Measurements from ENCODE around the gene TDRD3. TPM values are rescaled to one million over a fixed set of nuclear protein-coding genes. Genes with fewer than 3 reads are reported as not detected.

Gene TDRD3
- total RNA-seq, 1 donor = 35.4 TPM

DNA sequence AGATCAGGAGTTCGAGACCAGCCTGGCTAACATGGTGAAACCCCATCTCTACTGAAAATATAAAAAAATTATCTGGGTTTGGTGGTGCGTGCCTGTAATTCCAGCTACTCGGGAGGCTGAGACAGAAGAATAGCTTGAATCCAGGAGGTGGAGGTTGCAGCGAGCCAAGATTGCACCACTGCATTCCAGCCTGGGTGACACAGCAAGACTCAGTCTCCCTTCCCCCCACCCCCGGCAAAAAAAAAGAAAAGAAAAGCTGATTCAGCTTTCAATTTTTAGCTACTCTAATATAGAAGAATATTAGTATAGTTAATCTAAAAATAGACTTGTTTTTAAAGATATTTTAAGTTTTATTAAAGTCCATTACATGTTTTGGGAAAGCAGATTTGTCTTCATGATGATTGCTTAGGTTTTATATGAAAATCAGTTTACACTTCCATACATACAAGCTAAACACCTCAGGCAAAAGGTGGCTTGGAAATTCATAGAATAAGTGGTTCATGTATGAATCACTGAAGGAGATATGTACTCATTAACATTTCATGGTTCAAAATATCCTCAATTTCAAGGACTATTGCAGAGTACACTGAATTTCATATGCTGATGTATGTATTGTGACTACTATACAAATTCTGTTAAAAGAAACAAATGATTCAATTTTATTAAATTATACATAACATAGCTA, 165.2 kb downstream of the TDRD3 start:
- H3K9me3 ChIP-seq (ENCODE audit: low read depth, low read length) = no peaks in the 10 kb centered on the region

DNA sequence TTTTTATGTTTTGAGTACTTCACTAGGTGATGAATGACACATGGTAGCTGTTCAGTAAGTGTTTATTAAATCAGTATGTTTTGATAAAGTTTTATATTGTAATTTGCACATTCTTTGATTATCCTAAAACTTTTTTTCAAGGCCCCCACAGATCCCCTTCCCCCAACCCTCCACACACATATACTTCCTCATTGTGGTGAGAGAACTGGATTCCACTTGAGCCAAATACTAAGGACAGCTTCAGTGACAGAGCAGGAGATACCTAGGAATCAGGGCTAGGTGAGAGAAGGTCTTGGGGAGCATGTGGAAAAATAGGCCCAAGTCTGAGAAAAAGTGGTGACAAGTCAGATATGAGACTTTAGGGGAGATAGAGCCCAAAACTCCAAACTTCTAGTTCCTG, 174.6 kb downstream of the TDRD3 start:
- Histone ChIP-seq H3K4me1 (ENCODE audit: insufficient read depth, low read length) (no peaks in the 10 kb centered on the region), H3K27me3 (ENCODE audit: insufficient read depth, low read length) (no peaks in the 10 kb centered on the region), H3K9me3 (ENCODE audit: low read depth, low read length) (no peaks in the 10 kb centered on the region), H3K4me3 (ENCODE audit: low read length) (no peak overlapping the region)

More for the DNA sequence above, 165.2 kb downstream of the TDRD3 start:
- H3K4me1 ChIP-seq (ENCODE audit: insufficient read depth, low read length) = no peaks in the 10 kb centered on the region
- H3K4me3 ChIP-seq (ENCODE audit: low read length) = no peak overlapping the region
- no peaks in the 10 kb centered on the region for H3K27me3 ChIP-seq (ENCODE audit: insufficient read depth, low read length)

DNA sequence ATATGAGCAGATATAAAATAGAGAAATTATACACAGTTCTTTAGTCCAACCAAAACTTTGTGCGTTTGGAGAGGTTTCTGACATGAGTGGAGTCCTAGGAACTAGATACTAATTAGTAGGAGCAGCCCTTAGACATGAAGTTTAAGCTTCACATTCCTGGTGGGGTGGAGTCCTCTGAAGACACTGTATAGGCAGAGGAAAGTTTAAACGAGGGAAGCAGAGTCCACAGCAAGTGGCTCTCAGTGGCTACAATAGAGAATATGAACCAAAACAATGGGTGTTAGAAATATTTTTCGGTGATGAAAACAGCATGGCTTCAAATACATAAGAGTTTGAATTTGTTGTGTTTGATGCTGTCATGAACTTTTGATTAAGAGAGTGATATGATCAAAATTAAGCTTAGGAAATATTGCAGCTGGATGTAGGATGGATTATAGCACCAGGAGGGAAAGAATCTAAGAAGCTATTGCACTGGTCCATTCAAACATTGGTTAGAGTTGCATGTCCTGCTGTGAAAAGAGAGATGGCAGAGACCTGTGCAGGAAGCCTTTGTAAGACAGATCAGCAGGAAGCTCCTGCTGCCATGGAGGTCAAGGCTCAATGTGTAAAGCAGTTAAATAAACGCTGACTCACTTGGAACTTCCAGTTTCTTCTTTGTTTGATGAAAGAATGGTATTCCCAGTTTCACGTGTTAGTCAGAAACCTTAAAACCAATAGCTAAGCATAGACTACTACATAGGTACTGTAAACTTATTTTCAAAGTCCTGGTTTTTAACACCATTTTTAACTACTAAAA, 175.2 kb downstream of the TDRD3 start:
- Histone ChIP-seq H3K9me3 (ENCODE audit: low read depth, low read length) (no peaks in the 10 kb centered on the region), H3K4me1 (ENCODE audit: insufficient read depth, low read length) (no peaks in the 10 kb centered on the region), H3K4me3 (ENCODE audit: low read length) (no peak overlapping the region), H3K27me3 (ENCODE audit: insufficient read depth, low read length) (no peaks in the 10 kb centered on the region)

DNA sequence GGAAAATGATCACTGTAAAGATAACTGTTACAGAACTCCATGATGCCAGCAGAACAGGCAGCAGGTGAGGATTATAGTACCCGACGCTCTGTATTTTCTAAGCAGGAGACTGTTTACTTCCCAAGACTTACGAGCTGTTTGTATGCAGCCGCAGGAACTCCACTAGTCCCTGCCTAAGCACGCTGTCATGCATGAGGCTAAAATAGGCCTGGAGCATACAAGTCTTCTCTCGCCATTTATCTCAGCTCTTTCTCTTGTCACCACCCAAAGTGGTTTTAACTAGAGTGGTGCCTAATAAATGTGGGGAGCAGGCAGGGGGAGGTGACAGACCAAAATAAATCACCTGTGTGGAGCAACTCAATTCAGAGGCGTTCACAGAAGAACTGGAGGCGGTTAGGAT, 175.8 kb downstream of the TDRD3 start:
- H3K27me3 ChIP-seq (ENCODE audit: insufficient read depth, low read length) = no peaks in the 10 kb centered on the region
- no peak overlapping the region for H3K4me3 ChIP-seq (ENCODE audit: low read length)
- H3K4me1 ChIP-seq (ENCODE audit: insufficient read depth, low read length) = no peaks in the 10 kb centered on the region
- no peaks in the 10 kb centered on the region for H3K9me3 ChIP-seq (ENCODE audit: low read depth, low read length)

DNA sequence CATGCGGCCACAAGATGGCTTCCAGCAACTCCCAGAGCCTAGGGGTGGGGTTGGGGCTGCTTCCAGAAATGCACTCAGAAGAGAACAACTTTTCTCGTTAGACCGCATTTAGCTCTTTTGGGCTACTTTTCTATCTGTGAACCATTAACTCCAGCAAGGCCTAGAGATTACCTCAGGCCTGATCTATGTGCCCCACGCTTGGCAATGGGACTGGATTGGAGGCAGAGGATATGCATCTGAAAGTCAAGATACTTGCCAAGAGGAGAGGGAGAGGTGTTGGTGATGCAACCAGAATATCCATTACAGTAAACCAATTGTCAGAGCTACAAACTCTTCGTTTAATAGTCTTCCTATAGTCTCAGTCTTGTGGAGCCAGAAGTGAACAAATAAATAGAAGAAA, 177.7 kb downstream of the TDRD3 start:
- Histone ChIP-seq H3K4me1 (ENCODE audit: insufficient read depth, low read length) (no peaks in the 10 kb centered on the region), H3K4me3 (ENCODE audit: low read length) (no peak overlapping the region), H3K9me3 (ENCODE audit: low read depth, low read length) (no peaks in the 10 kb centered on the region), H3K27me3 (ENCODE audit: insufficient read depth, low read length) (no peaks in the 10 kb centered on the region)

DNA sequence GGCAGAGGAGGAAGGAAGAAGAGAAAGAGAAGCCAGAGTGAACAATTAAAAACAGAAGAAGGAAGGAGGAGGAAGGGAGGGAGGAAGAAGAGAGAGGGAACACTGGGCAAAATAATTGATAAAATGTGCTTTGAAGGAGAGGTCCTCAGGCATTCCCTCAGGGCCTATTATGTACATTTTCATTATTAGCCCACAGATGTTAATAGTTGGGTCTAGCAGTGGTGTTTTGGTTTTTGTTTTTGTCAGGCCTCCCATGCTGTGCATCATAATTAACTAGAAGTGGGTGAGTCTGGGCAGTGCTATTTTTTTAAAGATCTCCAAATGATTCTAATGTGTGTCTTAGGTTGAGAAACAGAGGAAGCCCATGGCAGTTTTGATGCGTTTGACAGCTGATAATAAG, 178.1 kb downstream of the TDRD3 start:
- Histone ChIP-seq H3K4me3 (ENCODE audit: low read length) (no peak overlapping the region), H3K4me1 (ENCODE audit: insufficient read depth, low read length) (no peaks in the 10 kb centered on the region), H3K9me3 (ENCODE audit: low read depth, low read length) (no peaks in the 10 kb centered on the region), H3K27me3 (ENCODE audit: insufficient read depth, low read length) (no peaks in the 10 kb centered on the region)

DNA sequence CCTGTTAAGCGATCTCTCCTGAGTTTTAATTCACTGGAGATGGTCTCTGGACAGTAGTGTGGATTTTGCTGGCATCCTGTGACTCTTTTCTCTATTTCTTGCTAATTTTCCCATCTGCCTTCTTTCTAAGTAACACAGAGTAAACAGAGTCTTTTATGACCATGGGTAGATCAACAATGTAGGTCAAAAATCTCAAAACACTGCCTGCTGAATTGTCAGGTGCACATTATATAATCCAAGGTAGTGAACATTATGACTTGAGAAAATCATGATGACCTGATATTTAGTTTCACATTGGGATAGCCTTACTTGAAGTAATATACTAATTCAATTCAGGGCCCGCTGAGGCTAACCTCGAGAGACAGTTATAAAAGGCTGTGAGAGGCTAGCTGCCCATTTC, 180.7 kb downstream of the TDRD3 start:
- Histone ChIP-seq H3K4me1 (ENCODE audit: insufficient read depth, low read length) (no peaks in the 10 kb centered on the region), H3K9me3 (ENCODE audit: low read depth, low read length) (no peaks in the 10 kb centered on the region), H3K27me3 (ENCODE audit: insufficient read depth, low read length) (no peaks in the 10 kb centered on the region), H3K4me3 (ENCODE audit: low read length) (no peak overlapping the region)

DNA sequence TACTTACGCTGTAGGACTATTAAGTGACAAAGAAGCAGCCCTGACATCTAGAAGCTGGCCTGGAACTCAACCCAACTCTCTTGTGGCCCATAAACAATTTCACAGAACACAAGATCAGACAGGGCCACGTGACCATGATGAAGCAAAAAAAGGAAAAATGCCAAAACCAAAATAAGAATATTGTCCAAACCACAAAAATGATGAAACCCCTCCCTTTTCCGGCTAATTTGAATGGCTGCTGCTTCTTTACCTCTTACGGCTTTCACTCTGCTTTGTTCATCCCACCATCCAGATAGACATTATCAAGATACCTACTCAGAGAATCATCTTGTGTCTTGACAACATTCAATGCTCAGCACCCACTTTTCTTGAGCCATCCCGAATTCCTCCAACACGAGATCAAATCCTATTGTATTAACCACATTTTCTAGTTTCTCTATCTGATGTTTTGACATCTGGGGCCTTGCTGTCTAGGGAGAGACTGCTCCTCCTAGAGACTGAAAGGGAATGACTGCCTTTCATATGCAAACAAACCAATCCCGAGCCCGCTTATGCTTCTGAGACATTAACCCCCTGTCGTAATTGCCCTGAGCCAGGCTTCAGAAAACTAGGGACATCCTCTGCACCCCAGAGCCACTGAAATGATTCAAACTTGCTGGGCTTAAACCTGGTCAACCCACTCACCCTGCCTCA, 186.3 kb downstream of the TDRD3 start:
- H3K27me3 ChIP-seq (ENCODE audit: insufficient read depth, low read length) = no peaks in the 10 kb centered on the region
- H3K9me3 ChIP-seq (ENCODE audit: low read depth, low read length) = no peaks in the 10 kb centered on the region
- no peaks in the 10 kb centered on the region for H3K4me1 ChIP-seq (ENCODE audit: insufficient read depth, low read length)
- H3K4me3 ChIP-seq (ENCODE audit: low read length) = no peak overlapping the region

DNA sequence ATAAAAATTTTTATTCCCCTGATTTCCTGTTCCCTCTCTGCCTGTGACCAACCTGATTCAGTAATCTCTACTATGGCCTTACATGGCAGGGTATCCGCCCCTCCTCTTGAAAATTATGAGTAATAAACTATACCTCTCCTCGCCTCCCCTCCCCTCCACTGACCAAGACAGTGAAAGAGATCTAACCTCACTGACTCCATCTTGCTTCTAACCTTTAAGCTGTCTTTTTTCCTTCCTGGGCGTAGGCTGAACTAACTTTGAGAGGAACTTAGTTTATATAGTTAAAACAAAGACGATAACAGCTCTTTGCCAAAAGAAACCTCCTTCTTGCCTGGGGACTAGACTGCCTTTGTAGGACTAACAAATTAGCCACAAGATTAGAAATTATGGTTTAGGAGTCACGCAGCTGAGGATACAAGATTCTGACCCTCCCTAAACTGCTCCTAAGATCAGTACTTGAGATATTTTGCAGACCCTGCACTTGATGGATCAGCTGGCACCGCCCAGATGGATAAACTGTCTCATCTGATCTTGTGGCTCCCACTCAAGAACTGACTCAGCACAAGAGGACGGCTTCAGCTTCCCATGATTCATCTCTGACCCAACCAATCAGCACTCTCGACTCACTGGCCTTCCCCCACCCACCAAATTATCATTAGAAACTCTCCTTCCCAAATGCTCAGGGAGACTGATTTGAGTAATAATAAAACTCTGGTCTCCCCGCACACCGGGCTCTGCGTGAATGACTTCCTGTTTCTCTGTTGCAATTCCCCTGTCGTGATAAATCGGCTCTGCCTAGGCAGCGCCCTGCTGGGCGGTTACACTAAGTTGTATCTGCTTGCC, 187.1 kb downstream of the TDRD3 start:
- Histone ChIP-seq H3K4me3 (ENCODE audit: low read length) (no peak overlapping the region), H3K4me1 (ENCODE audit: insufficient read depth, low read length) (no peaks in the 10 kb centered on the region), H3K27me3 (ENCODE audit: insufficient read depth, low read length) (no peaks in the 10 kb centered on the region), H3K9me3 (ENCODE audit: low read depth, low read length) (no peaks in the 10 kb centered on the region)

DNA sequence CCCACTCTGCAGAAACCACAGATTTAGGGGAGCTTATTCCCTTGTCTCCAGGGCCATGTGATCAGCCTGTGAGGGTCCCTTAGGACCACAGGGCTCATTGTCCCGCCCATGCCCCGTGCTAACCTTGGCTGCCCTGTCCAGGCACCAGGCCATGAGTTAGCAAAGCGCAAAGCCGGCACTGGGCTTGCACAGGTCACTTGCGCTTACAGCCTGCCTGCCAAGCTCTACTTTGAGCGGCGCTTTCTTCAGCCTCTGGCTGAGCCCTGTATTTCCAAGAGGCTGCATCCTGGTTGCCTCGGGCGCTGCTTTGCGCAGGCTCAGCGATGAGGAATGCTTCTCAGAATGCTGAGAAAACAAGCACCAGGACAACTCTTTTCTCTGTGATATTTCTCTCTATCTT, 188.0 kb downstream of the TDRD3 start:
- H3K4me1 ChIP-seq (ENCODE audit: insufficient read depth, low read length) = no peaks in the 10 kb centered on the region
- H3K4me3 ChIP-seq (ENCODE audit: low read length) = no peak overlapping the region
- H3K9me3 ChIP-seq (ENCODE audit: low read depth, low read length) = no peaks in the 10 kb centered on the region
- H3K27me3 ChIP-seq (ENCODE audit: insufficient read depth, low read length) = no peaks in the 10 kb centered on the region

DNA sequence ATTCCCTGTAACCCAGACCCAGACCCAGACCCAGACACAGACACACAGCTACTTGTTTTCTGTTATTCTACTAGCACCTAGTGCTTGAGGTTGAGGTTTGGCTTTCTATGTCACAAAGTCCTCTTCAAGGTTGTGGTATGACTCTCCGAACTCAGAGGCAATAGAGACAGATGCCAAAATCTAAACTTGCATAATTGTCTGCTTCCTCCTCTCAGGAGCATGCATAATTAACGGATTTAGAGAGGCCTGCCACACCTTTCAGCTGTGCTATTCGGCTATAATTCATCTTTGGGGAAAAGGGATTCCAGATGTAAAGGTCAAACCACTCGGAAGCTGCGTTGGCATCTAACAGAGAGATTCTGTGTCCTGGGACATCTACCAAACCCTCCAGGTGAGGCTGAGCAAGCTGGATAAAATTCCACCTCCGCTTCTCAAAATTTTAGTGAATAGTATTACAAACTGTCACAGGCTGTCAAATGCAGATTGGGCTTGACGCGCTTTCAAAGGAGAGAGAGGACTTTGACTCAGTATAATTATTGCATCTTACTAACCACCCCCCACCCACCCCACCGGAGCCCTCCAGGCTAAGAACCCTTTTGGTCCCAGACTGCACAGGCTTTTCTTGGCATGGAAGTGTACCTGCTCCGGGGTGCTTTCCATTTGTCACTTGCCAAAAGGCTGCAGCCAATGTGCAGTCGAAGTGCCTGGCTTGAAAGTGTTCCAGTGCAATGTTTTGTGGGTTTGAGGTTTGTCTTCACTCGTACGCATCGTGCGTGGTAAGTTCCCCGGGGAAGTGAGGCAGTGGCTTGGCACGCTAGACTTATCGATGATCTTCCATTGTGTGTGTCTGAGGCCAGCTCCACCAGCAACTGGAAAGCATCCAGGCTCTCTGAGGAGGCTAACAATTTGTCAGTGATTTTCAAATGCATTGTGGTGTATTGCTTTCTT, 194.1 kb downstream of the TDRD3 start:
- Histone ChIP-seq H3K27me3 (ENCODE audit: insufficient read depth, low read length) (no peaks in the 10 kb centered on the region), H3K4me3 (ENCODE audit: low read length) (no peak overlapping the region), H3K4me1 (ENCODE audit: insufficient read depth, low read length) (no peaks in the 10 kb centered on the region), H3K9me3 (ENCODE audit: low read depth, low read length) (no peaks in the 10 kb centered on the region)

DNA sequence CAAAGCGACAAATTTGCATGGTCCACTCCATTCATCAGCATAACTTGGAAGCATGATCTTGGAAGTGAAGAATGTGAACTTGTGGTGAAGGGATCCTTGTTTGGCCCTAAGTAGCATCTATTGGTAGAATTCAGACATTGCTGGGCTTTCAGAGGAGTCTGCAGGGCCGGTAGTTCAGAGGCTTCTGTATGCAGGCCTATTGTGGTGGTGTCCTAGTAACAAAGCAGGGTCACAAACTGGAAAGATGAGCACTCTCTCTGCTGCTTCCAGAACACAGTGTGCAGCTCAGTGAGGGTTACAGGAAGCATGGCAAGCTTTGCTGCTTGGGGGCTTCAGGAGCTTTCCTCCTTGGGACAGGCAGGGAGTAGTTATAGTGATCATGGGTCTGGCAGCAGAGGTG, 206.0 kb downstream of the TDRD3 start:
- Histone ChIP-seq H3K4me3 (ENCODE audit: low read length) (no peak overlapping the region), H3K4me1 (ENCODE audit: insufficient read depth, low read length) (no peaks in the 10 kb centered on the region), H3K9me3 (ENCODE audit: low read depth, low read length) (no peaks in the 10 kb centered on the region), H3K27me3 (ENCODE audit: insufficient read depth, low read length) (no peaks in the 10 kb centered on the region)

DNA sequence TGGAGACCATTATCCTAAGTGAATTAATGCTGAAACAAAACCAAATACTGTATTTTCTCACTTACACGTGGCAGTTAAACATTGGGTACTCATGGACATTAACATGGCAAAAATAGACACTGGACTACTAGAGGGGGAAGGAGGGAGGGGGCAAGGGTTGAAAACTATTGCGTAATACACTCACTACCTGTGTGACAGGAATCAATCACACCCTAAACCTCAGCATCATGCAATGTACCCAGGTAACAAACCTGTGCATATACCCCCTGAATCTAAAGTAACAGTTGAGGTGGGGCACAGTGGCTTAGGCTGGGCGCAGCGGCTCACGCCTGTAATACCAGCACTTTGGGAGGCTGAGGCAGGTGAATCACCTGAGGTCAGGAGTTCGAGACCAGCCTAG, 207.0 kb downstream of the TDRD3 start:
- Histone ChIP-seq H3K4me1 (ENCODE audit: insufficient read depth, low read length) (no peaks in the 10 kb centered on the region), H3K4me3 (ENCODE audit: low read length) (no peak overlapping the region), H3K27me3 (ENCODE audit: insufficient read depth, low read length) (no peaks in the 10 kb centered on the region), H3K9me3 (ENCODE audit: low read depth, low read length) (no peaks in the 10 kb centered on the region)

DNA sequence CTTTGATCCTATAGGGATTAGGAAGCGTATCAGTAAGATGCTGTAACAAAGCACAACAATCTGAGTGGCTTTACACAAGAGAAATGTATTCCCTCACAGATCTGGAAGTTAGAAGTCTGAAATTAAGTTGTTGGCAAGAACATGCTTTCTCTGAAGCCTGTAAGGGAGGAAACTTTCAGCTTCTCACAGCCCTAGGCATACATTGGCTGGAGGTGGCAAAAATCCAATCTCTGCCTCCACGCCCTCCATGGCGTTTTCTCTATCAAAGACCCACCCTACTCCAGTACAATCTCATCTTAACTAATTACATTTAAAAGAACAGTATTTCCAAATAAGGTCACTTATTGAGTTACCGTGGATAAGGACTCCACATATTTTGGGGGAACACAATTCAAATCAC, 211.9 kb downstream of the TDRD3 start:
- Histone ChIP-seq H3K9me3 (ENCODE audit: low read depth, low read length) (no peaks in the 10 kb centered on the region), H3K4me1 (ENCODE audit: insufficient read depth, low read length) (no peaks in the 10 kb centered on the region), H3K27me3 (ENCODE audit: insufficient read depth, low read length) (no peaks in the 10 kb centered on the region), H3K4me3 (ENCODE audit: low read length) (no peak overlapping the region)
